Measurements from ENCODE around the gene TOPBP1.
"Not testable (repeated sequence)": the region's sequence is repeated elsewhere in the genome, so short reads cannot be mapped to it uniquely, and the experiment has no call there.

Gene TOPBP1

GRCh38 chr3:133674290-133674919, 12.7 kb upstream of the TOPBP1 start:
- no peak for DNase-seq (ENCODE audit: low read depth)

- DNase-seq (ENCODE audit: low read depth), result no peak
Observed at GRCh38 chr3:133673746-133674145, 12.0 kb upstream of the TOPBP1 start.

GRCh38 chr3:133672461-133672860, 10.7 kb upstream of the TOPBP1 start:
- no peak for DNase-seq (ENCODE audit: low read depth)

GRCh38 chr3:133670525-133670995, 8.8 kb upstream of the TOPBP1 start:
- no peak for DNase-seq (ENCODE audit: low read depth)

GRCh38 chr3:133669949-133670524, 8.3 kb upstream of the TOPBP1 start:
- no peak for DNase-seq (ENCODE audit: low read depth)

- no peak for DNase-seq (ENCODE audit: low read depth)
Observed at GRCh38 chr3:133667118-133667517, 5.4 kb upstream of the TOPBP1 start.

GRCh38 chr3:133665188-133665587, 3.4 kb upstream of the TOPBP1 start:
- not testable (repeated sequence) for DNase-seq (ENCODE audit: low read depth)

GRCh38 chr3:133663569-133664313, 2.0 kb upstream of the TOPBP1 start:
- DNase-seq (ENCODE audit: low read depth), result no peak

GRCh38 chr3:133662278-133662651, 524 bp upstream of the TOPBP1 start:
- no peak for DNase-seq (ENCODE audit: low read depth)

- DNase-seq (ENCODE audit: low read depth), result no peak
Observed at GRCh38 chr3:133659806-133660205, 1.9 kb downstream of the TOPBP1 start.

- DNase-seq (ENCODE audit: low read depth), result no peak
Observed at GRCh38 chr3:133655731-133656515, 5.8 kb downstream of the TOPBP1 start.

GRCh38 chr3:133649486-133650068, 12.2 kb downstream of the TOPBP1 start:
- DNase-seq (ENCODE audit: low read depth), result no peak

- no peak for DNase-seq (ENCODE audit: low read depth)
Observed at GRCh38 chr3:133644768-133645167, 17.0 kb downstream of the TOPBP1 start.

- DNase-seq (ENCODE audit: low read depth), result no peak
Observed at GRCh38 chr3:133643611-133644010, 18.1 kb downstream of the TOPBP1 start.

GRCh38 chr3:133641254-133641653, 20.5 kb downstream of the TOPBP1 start:
- no peak for DNase-seq (ENCODE audit: low read depth)

- DNase-seq (ENCODE audit: low read depth), result no peak
Observed at GRCh38 chr3:133633439-133633838, 28.3 kb downstream of the TOPBP1 start.

- DNase-seq (ENCODE audit: low read depth), result no peak
Observed at GRCh38 chr3:133629146-133629545, 32.6 kb downstream of the TOPBP1 start.

GRCh38 chr3:133627789-133628188, 34.0 kb downstream of the TOPBP1 start:
- no peak for DNase-seq (ENCODE audit: low read depth)

GRCh38 chr3:133620066-133620784, 41.5 kb downstream of the TOPBP1 start:
- DNase-seq (ENCODE audit: low read depth), result no peak

- DNase-seq (ENCODE audit: low read depth), result no peak
Observed at GRCh38 chr3:133611534-133611933, 50.2 kb downstream of the TOPBP1 start.

- no peak for DNase-seq (ENCODE audit: low read depth)
Observed at GRCh38 chr3:133610031-133610430, 51.7 kb downstream of the TOPBP1 start.

Measured in stimulated activated CD8-positive, alpha-beta memory T cell treated with anti-CD3 and anti-CD28 coated beads, Interleukin-12 subunit alpha, Interleukin-12 subunit beta, amount 100 ng/mL, for 1 hour (primary cell).